ENCODE data around the gene SYT14.
"Not testable (repeated sequence)": the region's sequence is repeated elsewhere in the genome, so short reads cannot be mapped to it uniquely, and the experiment has no call there.

The SYT14 gene

DNA sequence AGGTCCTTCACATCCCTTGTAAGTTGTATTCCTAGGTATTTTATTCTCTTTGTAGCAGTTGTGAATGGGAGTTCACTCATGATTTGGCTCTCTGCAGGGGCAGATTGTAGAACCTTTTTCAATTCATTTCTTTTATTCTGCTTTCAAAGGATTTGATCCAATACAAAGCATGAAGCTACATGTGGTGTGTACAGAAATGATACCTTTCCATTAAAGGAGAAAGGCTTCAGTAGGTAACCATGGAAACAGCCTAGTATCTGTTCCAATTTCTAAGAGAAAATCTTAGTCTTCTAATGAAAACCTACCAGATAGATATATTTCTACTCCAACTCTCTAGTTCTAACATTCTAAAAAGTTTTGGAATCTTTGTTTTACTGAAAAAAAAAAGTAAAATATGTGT lies 105.0 kb downstream of the SYT14 start:
- DNase-seq = no peak

DNA sequence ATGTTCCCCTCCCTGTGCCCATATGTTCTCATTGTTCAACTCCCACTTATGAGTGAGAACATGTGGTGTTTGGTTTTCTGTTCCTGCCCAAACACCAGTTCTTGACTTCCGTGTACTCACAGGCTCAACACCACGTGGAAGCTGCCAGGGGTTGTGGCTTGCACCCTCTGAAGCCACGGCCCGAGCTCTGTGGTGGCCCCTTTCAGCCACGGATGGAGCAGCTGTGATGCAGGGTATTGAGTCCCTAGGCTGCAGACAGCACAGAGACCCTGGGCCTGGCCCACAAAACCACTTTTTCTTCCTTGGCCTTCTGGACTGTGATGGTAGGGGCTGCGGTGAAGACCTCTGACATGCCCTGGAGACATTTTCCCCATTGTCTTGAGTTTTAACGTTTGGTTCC lies 111.6 kb downstream of the SYT14 start:
- DNase-seq = no peak

DNA sequence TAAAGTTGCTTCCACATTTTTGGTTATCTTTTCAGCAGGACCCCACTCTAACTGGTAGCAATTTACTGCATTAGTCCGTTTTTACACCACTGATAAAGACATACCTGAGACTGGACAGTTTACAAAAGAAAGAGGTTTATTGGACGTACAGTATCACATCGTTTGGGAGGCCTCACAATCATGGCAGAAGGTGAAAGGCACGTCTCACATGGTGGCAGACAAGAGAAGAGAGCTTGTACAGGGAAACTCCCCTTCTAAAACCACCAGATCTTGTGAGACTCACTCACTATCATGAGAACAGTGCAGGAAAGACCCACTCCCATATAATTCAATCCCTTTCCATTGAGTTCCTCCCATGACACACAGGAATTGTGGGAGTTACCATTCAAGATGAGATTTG lies 112.5 kb downstream of the SYT14 start:
- DNase-seq = not testable (repeated sequence)

DNA sequence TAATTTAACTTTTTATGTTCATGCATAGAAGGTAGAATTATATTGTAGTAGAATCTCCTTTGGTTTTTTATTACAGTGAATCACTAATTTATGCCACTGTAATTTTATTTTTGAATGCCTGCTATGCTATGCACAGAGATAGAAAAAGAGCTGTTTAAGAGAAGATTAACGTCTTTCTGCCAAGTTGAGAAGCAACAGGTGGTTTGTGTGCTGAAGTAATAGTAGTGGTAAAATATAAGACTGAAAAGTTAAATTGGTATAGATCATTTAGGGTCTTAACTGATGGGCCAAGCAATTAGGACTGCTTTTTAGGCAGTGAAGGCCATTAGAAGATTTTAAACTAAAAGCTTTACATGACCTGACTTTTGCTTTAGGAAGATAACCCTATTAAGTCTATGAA lies 115.1 kb downstream of the SYT14 start:
- DNase-seq = no peak

DNA sequence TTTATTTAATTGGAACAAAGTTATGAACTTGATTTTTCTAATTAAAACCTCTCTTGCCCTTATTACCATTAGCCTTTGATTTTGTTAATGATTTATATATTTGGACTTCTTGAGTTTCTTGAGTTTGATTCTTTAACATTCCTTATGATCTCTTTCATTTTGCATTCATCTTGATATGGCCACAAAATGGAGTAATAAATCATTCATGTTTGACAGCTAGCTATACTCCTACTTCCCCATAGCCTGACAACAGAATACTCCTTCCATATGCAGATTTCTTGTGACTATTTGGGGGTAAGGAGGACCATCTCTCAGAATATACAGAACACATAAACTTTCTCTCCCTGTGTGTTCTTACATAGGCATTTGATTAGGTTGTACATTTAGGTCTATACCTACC lies 119.6 kb downstream of the SYT14 start:
- DNase-seq = no peak

DNA sequence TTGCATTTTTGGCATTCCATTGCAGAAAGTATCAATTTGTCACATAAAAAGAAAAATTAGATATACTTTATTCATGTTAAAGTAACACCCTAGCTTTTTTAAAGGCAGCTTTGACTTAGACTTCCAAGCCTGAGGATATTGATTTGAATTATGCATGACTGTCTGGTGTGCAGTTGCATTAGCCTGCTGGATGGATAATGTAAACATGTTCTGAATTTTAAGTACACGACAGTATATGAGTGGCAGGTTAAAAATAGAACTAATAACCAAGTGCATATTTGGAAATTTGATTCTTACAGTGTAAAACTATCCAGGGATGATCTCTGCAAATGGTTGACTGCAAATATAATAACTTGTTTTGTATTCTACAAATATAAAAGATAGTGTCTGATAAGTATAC lies 124.0 kb downstream of the SYT14 start:
- no peak for DNase-seq

DNA sequence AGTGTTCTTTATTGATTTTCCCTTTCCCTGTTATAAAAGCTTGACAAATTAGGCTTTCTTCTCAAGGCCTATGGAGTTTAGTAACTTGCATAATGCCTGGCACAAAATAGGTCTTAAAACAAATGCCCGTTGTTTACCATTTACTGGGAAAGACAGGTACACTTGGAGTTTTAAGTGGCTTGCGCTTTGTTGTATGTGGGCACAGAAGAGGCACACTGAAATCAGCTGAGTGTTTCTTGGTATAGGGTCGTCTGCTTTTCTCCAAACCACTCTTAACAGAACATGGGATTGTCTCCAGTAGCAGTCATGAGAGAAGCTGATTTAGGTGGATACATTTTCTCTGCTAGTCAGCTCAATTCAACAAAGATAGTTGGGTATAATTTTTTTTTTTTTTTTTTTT lies 132.5 kb downstream of the SYT14 start:
- no peak for DNase-seq

DNA sequence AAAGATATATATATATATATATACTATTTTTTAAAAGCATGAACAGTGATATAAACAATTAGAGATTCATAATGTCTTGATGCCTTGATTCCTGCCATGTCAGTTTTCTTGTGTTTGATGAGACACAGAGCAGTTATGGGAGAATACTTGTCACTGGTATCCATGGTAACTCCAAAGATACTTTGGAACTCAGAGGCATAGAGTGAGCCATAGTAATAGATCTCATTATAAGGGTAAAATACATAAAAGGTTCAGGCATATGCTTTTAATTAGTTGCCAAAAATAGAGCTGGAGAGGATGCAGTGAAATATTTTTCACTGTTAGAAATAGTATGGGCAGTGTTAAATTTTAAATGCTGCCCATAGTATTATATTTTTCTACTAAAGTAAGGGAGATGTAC lies 134.1 kb downstream of the SYT14 start:
- DNase-seq = no peak

DNA sequence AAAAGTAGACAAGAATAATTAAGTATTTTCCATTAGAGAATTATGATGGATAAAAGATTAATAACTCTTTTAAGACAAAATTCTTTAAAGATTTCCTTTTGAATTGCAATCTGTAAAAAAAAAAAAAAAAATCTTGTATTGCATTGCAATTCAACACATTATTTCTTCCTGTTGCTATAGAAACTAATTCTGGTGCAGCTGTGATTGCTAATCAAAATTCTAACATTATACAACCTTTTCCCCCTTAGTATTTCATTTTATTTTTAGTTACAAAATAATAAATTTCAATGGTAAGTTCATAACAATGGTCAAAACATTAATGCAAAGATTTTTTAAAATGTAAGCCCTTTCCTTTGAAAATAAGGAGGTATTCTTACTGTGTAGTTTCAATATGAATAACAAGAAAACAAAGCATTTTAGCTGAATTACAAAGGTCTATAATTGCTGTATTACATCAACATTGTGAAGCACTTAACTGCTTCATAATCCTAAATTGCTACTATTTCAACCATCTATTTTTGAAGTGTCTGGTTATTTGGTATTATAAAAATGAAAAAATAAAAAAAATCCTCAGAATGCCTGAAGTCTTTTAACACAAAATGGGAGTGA lies 135.0 kb downstream of the SYT14 start:
- no peak for DNase-seq

DNA sequence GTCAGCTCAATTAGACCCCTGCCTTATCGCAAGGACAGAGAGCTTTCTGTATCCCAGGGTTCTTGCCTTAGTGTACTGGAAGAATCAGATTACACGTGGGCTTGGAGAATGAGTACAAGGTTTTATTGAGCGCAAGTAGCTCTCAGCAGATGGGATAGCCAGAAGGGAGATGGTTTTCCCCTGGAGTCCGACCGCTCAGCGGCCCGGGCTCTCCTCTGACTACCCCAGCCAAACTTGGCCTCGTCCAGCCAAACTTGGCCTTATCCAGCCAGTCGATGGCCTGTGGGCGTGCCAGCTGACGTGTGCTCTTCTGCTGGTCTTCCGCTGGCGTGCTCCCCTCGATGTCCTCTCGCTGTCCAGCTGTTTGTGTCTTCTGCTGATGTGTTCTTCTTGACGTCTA lies 136.9 kb downstream of the SYT14 start:
- no peak for DNase-seq

DNA sequence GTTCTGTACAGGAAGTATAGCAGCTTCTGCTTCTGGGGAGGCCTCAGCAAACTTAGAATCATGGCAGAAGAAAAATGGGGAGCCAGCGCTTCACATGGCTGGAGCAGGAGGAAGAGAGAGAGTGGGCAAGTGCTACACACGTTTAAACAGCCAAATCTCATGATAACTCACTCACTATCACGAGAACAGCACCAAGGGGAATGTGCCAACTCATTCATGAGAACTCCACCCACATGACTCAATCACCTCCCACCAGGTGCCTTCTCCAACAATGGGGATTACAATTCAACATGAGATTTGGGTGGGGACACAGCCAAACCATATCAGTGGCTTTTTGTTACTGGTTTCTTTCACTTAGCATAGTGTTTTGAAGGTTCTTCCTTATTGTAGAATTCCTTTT lies 138.6 kb downstream of the SYT14 start:
- DNase-seq = no peak

DNA sequence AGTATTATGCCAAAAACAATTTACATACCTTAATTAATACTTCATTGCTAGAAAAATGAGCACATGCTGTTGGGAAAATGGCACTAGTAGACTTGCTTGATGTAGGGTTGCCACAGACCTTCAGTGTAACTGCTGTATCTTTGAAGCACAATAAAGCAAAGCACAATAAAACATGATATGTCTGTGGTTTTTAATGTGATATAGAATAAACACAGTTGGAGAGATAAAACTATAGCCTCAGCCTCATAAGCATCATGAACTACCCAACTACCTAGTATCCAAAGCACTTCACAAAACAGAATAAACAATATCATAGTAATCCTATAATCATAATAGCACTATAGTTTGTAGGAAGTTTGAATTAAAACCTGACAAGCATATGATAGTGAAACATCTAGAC lies 143.5 kb downstream of the SYT14 start:
- DNase-seq = no peak

DNA sequence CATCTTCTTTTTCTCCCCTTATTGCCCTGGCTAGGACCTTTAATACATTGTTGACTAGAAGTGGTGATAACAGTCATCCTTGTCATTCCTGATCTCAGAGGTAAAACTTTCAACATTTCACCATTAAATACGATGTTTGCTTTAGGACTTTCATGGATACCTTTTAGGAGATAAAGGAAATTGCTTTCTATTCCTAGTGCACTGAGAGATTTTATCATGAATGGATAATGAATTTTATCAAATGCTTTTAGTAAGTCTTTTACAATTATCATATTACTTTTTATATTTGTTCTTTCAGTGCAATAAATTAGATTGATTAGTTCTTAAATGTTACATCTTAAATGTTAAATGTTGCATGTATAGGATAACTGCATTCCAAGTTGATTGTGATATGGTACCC lies 147.3 kb downstream of the SYT14 start:
- no peak for DNase-seq

DNA sequence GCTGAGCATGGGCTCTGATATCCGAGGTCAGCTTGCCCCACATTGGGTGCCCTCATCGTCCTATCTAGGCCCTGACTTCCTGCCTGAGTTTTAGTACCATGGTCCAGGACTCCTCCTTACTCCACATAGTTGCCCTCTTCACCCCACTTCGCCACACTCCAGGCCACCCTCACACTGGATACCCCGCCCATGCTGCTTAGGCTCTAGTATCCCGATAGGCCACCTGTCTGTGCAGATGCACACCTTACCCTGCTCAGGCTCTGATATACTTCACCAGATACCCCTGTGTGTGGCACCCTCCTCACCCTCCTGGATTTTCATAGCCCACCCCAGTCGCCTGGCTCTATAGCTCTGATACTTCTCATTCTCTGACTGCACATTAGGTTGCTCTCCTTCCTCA lies 149.0 kb downstream of the SYT14 start:
- DNase-seq = no peak

DNA sequence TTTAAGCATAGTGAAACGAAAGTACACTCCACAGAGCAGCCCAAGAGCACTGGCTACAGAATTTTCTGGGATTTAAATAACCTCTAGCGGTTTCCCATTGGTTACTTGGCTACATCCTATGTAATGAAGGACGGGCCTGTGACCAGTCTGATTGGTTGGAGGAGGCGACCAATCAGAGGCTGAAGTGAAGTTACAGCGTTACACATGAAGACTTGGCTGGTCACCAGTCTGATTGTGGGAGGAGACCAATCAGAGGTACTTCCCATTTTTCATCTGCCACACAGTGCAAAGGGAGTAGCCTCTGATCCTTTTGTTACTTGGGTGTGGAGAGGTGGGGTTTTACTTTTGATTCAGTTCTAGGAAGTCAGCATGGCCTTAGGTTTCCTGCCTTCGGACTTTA lies 151.8 kb downstream of the SYT14 start:
- no peak for DNase-seq

DNA sequence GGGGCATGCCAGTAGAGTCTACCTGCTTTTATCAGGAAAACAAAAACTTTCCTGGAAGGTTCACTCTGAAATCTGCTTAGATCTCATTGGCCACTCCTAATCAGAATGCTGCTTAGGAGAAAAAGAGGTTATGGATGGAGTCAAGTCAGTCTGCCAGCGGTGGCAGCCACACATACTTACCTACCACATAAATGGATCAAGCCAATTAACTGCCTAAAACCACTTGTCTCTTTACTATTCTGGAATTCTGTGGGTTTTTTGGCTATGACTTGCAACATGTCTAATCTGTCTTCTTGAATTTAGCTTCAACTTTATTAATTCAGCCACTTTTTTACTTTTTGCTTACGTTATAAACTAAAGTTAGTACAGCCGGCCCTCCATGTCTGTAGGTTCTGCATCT lies 154.3 kb downstream of the SYT14 start:
- no peak for DNase-seq

DNA sequence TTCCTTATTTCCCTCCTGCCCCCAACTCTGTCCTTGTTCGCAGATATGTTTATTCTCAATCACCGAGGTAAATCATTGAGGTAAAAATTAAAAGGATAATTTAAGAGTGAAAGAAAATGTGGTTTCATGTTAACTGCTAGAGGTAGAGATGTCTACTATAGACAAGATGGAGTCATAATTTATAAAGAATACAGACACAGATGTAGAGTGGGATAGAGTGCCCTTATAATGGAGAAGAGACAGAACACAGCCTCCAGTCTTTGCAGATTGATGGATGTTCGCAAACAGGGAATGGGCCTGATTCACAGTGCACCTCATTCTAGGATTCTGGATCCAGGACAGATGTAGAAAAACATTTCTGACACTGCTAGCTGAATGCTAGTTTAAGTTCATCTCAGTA lies 155.4 kb downstream of the SYT14 start:
- no peak for DNase-seq

DNA sequence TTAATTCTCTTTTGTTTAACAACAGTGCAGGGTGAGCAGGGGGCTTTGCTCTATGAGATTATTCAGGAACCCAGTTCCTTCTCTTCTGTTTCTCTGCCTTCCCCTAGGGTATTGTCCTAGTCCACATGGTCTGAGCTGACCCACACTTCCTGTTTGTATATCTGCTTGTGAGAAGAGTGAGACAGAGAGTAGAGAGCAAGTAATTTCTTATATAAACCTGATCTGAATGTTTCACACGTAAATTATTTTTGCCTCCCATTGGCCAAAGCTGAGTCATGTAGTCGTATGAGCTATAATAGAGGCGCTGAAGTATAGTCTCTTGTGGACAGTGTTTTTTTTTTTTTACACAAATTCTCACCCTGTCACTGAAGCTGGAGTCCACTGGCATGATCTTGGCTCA lies 160.3 kb downstream of the SYT14 start:
- DNase-seq = no peak

DNA sequence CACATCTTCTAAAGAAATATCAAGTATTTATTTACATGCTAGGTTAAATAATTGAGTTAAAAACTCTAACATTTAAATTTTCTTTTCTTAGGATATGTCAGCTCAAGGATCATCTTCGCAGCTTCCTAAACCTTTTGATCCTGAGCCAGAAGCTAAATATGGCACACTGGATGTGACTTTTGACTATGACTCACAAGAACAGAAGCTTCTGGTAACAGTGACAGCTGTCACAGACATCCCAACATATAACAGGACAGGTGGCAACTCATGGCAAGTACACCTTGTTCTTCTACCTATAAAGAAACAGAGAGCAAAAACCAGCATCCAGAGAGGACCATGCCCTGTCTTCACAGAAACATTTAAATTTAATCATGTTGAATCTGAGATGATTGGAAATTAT lies 161.9 kb downstream of the SYT14 start:
- DNase-seq = no peak

DNA sequence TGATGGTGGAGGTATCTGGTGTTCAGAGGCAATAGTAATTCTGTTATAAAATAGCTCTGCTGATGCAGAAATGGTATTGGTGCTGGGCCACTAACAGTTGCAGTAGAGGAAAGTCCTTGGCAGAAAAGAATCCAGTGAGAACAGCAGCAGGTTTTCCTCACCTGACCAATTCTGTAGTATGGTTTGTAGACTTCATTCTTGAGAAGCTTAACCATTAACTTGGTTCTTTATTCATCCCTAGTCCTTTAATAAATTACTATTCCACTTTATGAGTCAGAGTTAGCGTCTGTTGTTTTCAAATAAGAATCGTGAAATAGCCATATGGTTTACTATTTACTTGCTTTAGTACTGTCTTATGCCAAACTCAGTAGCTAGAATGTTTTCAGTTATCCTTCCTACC lies 166.1 kb downstream of the SYT14 start:
- no peak for DNase-seq

DNA sequence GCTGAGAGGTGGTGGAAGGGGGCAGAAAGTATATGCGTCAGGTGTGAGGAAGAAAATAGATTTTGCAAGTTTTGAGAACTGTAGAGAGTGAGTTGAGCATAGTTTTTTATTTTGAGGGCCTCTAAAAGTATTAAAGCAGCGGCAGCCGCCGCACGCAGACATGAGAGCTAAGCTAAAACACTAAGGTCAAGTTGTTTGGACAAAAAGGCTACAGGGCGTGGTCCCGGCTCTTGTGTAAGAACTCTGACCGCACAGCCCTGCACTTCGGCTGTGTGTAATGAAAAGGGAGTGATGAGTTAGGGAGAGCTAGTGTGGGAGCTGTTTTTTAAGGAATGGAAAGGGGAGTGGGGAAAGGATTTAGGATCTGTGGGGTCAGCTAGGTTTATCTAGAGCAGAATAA lies 174.9 kb downstream of the SYT14 start:
- DNase-seq = not testable (repeated sequence)

DNA sequence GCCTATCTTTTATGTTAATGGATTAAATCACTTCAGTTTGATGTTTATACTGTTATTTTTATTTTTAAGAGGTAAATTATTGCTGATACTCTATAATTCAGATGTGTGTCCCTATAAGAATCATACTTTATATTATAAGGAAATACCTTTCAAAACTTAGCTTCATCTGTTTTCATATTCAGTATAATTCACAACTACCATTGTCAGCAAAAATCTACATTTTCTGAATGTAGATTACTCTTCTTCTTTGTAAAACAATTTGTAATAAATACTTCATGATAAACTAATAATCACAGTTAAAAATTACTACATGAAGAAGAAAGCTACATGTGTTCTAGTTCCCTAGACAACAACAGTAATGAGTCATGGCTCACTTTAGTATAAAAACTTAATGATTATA lies 179.2 kb downstream of the SYT14 start:
- DNase-seq = no peak

DNA sequence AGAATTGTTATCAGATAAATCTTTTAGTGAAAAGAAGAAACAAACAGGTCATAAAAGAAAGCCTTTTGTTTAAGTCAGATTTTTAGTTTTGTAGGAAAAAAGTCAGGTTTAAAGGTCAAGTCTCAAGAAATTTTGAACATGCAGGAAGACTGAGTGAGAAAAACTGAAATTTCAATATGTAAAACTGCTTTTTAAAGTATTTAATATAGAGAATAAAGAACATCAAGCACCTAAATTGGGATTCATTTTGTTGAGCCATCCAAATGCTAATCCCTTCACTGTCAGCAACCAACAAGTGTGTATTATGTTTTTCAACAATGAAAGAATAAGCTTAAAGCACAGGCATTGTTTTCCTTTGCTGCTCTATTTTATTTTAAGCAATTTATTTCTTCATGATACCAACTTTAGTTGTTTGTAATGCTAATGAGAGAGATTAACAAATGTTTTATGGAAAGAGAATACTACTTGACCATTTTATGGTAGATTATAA lies 179.7 kb downstream of the SYT14 start:
- no peak for DNase-seq

DNA sequence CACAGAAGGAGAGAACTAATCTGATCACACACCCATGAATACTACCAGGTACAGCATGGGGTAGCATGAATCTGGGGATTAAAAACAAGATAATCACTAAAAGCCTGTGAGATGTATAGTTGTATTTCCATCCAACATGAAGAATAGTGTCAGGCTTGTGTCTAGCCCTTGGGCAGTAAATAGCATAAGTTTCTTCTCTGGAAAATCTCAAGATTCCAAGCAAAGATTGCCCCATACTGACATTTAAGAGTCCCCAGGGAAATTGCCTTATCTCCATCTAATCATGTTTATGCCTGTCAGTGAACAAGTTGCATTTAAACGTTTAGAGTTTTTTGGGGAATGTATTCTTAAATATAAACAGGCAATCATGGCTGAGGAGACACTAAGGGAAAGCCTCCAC lies 185.4 kb downstream of the SYT14 start:
- no peak for DNase-seq

DNA sequence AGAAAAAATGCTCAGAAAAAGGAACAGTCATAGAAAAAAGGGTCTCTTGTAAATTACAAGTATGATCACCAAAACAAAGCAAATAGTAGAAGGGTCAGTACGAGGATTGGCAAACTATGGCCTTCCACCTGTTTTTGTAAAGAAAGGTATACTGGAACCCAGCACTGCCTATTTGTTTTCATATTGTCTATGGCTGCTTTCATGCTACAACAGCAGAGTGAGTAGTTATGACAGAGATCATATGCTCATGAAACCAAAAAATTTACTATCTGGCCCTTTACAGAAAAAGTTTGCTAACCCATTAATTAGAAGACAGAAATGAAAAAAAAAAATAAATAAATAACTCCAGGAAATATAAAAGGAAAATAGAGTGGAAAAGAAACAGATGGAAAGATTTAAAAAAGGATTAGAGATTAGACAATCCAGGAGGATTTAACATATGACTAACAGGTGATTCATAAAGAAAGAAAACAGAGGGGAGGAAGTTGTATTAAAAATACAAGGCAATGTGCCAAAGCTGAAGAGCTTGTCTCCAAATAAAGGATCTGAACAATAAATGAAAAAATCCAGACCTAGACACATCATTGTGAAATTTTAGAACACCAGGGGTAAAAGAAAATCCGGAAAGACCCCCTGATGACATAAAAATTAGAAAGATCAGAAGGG lies 186.0 kb downstream of the SYT14 start:
- no peak for DNase-seq

Measured in T-helper 9 cell (primary cell).